WTC11 (cell line): ENCODE measurements around the gene MRTFA. TPM values are rescaled to one million over a fixed set of nuclear protein-coding genes. Genes with fewer than 3 reads are reported as not detected.

Source experiments
- ATAC-seq: fragments of 200-7000 bp; cut with Tn5 transposase; 2 replicates; pipeline ENCODE4 v1.10.0; 2021; ENCODE audit warnings: mild to moderate bottlenecking, moderate library complexity
- CTCF ChIA-PET: fragments of 300-600 bp; sonication (Branson Sonifier 250); formaldehyde crosslinking; loops from one replicate; lab custom pipeline; 2021; ENCODE audit warnings: antibody characterized with exemption; lab: Charles Lee
- POLR2A ChIA-PET: fragments of 350-600 bp; sonication (Branson Sonifier 250); formaldehyde crosslinking; loops from one replicate; lab custom pipeline; 2021; ENCODE audit warnings: antibody characterized with exemption; lab: Charles Lee
- DNase-seq: peaks from one replicate; pipeline ENCODE4 v3.0.0; 2021; ENCODE audit warnings: low spot score
- H3K27ac Mint-ChIP-seq: 2 replicates; pipeline ENCODE4 v1.8.0; 2021; ENCODE audit warnings: mixed read lengths
- H3K27me3 Mint-ChIP-seq: 2 replicates; pipeline ENCODE4 v1.8.0; 2021; ENCODE audit warnings: low read depth, mild to moderate bottlenecking, moderate library complexity, mixed read lengths
- H3K36me3 Mint-ChIP-seq: 2 replicates; pipeline ENCODE4 v1.8.0; 2021; ENCODE audit warnings: mixed read lengths
- H3K4me1 Mint-ChIP-seq: 2 replicates; pipeline ENCODE4 v1.8.0; 2022; ENCODE audit warnings: mixed read lengths
- H3K4me3 Mint-ChIP-seq: 2 replicates; pipeline ENCODE4 v1.8.0; 2021; ENCODE audit warnings: mild to moderate bottlenecking, moderate library complexity, mixed read lengths
- H3K9me3 Mint-ChIP-seq: 2 replicates; pipeline ENCODE4 v1.8.0; 2021; ENCODE audit warnings: mixed read lengths
- ARID4B ChIP-seq: sonication (generic); formaldehyde crosslinking; IDR thresholded peaks from 2 replicates; pipeline ENCODE4 v1.8.0; 2023; ENCODE audit warnings: missing genetic modification reagents, mild to moderate bottlenecking, borderline replicate concordance
- CDX4 ChIP-seq: fragments of 250-450 bp; sonication (Bioruptor Pico); IDR thresholded peaks from 2 replicates; pipeline ENCODE4 v1.9.0; 2021; ENCODE audit warnings: moderate library complexity, mild to moderate bottlenecking, inconsistent platforms, borderline replicate concordance
- CREB1 ChIP-seq: sonication (generic); formaldehyde crosslinking; IDR thresholded peaks from 2 replicates; pipeline ENCODE4 v1.8.0; 2023; ENCODE audit warnings: mild to moderate bottlenecking, missing genetic modification reagents
- CREM ChIP-seq: sonication (generic); formaldehyde crosslinking; IDR thresholded peaks from 2 replicates; pipeline ENCODE4 v1.8.1; 2022; ENCODE audit warnings: mild to moderate bottlenecking, missing genetic modification reagents, moderate library complexity
- E2F5 ChIP-seq: sonication (generic); formaldehyde crosslinking; IDR thresholded peaks from 2 replicates; pipeline ENCODE4 v1.8.1; 2022; ENCODE audit warnings: mild to moderate bottlenecking, moderate library complexity, missing genetic modification reagents
- FOXK1 ChIP-seq: sonication (generic); formaldehyde crosslinking; IDR thresholded peaks from 2 replicates; pipeline ENCODE4 v1.8.0; 2022; ENCODE audit warnings: mild to moderate bottlenecking, moderate library complexity, missing genetic modification reagents
- GRHL2 ChIP-seq: fragments of 250-450 bp; sonication (Bioruptor Pico); IDR thresholded peaks from 2 replicates; pipeline ENCODE4 v1.8.0; 2022; ENCODE audit warnings: mild to moderate bottlenecking, moderate library complexity; ENCODE audit not compliant: insufficient replicate concordance, severe bottlenecking
- HMGXB4 ChIP-seq: sonication (generic); formaldehyde crosslinking; IDR thresholded peaks from 2 replicates; pipeline ENCODE4 v1.8.1; 2023; ENCODE audit warnings: mild to moderate bottlenecking, moderate library complexity, missing genetic modification reagents
- OVOL2 ChIP-seq: fragments of 250-450 bp; sonication (Bioruptor Pico); IDR thresholded peaks from 2 replicates; pipeline ENCODE4 v1.9.0; 2021; ENCODE audit warnings: mild to moderate bottlenecking, borderline replicate concordance
- TCF7 ChIP-seq: sonication (generic); formaldehyde crosslinking; IDR thresholded peaks from 2 replicates; pipeline ENCODE4 v1.8.0; 2022; ENCODE audit warnings: mild to moderate bottlenecking, low read depth, missing genetic modification reagents, moderate library complexity
- ZMAT4 ChIP-seq: fragments of 250-450 bp; sonication (Bioruptor Pico); IDR thresholded peaks from 2 replicates; pipeline ENCODE4 v1.9.0; 2021; ENCODE audit warnings: mild to moderate bottlenecking
- ZNF138 ChIP-seq: sonication (generic); formaldehyde crosslinking; conservative IDR thresholded peaks from 2 replicates; pipeline ENCODE4 v1.8.1; 2022; ENCODE audit warnings: mild to moderate bottlenecking, moderate library complexity, missing genetic modification reagents
- ZNF317 ChIP-seq: sonication (generic); formaldehyde crosslinking; IDR thresholded peaks from 2 replicates; pipeline ENCODE4 v1.8.1; 2023; ENCODE audit warnings: low read depth, mild to moderate bottlenecking, moderate library complexity, missing genetic modification reagents, borderline replicate concordance
- ZNF396 ChIP-seq: fragments of 250-450 bp; sonication (Bioruptor Pico); IDR thresholded peaks from 2 replicates; pipeline ENCODE4 v1.8.0; 2021; ENCODE audit warnings: mild to moderate bottlenecking, moderate library complexity, borderline replicate concordance
- total RNA-seq: library from RNA; stranded (reverse); gene quantifications from 3 replicates; pipeline ENCODE4 v1.2.3, GENCODE V29; 2021

MRTFA gene
- total RNA-seq, 1 experiment from 2014 or later: 48.4 TPM

- Mint-ChIP-seq H3K4me1 (peaks cover 41% of the 10 kb centered on the region), H3K9me3 (no peaks in the 10 kb centered on the region), H3K27me3 (no peaks in the 10 kb centered on the region), H3K4me3 (no peak overlapping the region), H3K36me3 (no peaks in the 10 kb centered on the region), H3K27ac (no peak overlapping the region)
- ChIA-PET POLR2A (no interaction called here), CTCF (no interaction called here)
- ATAC-seq (no peak), DNase-seq (no peak)
- TF ChIP-seq ZNF317 (CRISPR knock-in tag): no peak
- no peak for TF ChIP-seq ARID4B (CRISPR knock-in tag)
- no peak for TF ChIP-seq E2F5 (CRISPR knock-in tag)
- no peak for TF ChIP-seq ZMAT4 (CRISPR knock-in tag)
- no peak for TF ChIP-seq TCF7 (CRISPR knock-in tag)
- TF ChIP-seq ZNF138: no peak
- no peak for TF ChIP-seq CREB1 (CRISPR knock-in tag)
- TF ChIP-seq CREM (CRISPR knock-in tag): no peak
- no peak for TF ChIP-seq OVOL2 (CRISPR knock-in tag)
- no peak for TF ChIP-seq ZNF396 (CRISPR knock-in tag)
- TF ChIP-seq HMGXB4 (CRISPR knock-in tag): no peak
- no peak for TF ChIP-seq FOXK1 (CRISPR knock-in tag)
- TF ChIP-seq CDX4 (CRISPR knock-in tag): no peak
These were observed 162.8 kb downstream of the MRTFA start for GRCh38 chr22:40473703-40474102.

GRCh38 chr22:40472579-40472978, 163.9 kb downstream of the MRTFA start:
- DNase-seq (no peak), ATAC-seq (no peak)
- Mint-ChIP-seq H3K36me3 (no peaks in the 10 kb centered on the region), H3K9me3 (no peaks in the 10 kb centered on the region), H3K27ac (peak overlapping the region; percentile 52; the same call in 1 of the 2 replicates), H3K4me3 (no peak overlapping the region), H3K4me1 (peaks cover 31% of the 10 kb centered on the region), H3K27me3 (no peaks in the 10 kb centered on the region)
- ChIA-PET POLR2A (no interaction called here), CTCF (interaction anchor here (0.5 to 2.3 kb wide), 3 partner anchors 15 to 147 kb away, joined by 3 to 7 read pairs (median 4); no protein-coding TSS in a partner anchor)
- TF ChIP-seq GRHL2 (CRISPR knock-in tag): no peak
